Activated naive CD8-positive, alpha-beta T cell treated with anti-CD3 and anti-CD28 coated beads, Interleukin-2, amount 10 ng/mL, durations not matched to agents 7 days and 5 days (primary cell): ENCODE measurements around the gene TADA2B. TPM values are rescaled to one million over a fixed set of nuclear protein-coding genes. Genes with fewer than 3 reads are reported as not detected.
"Not testable (repeated sequence)": the region's sequence is repeated elsewhere in the genome, so short reads cannot be mapped to it uniquely, and the experiment has no call there.

Experiments used
- ATAC-seq: fragments of 150-1000 bp; cut with Tn5 transposase; one replicate; pipeline ENCODE4 v1.10.0; 2021; ENCODE audit warnings: low read depth, moderate library complexity
- POLR2A ChIA-PET: fragments of 350-600 bp; sonication (Branson Sonifier 250); formaldehyde crosslinking; loops from one replicate; lab custom pipeline; 2021; ENCODE audit warnings: antibody characterized with exemption; lab: Charles Lee
- DNase-seq: peaks from one replicate; pipeline ENCODE4 v3.0.0; 2021
- H3K27ac Mint-ChIP-seq: one replicate; pipeline ENCODE4 v1.8.0; 2022; ENCODE audit warnings: mild to moderate bottlenecking, mixed read lengths
- H3K27me3 Mint-ChIP-seq: one replicate; pipeline ENCODE4 v1.8.0; 2022; ENCODE audit warnings: mild to moderate bottlenecking, moderate library complexity, mixed read lengths
- H3K36me3 Mint-ChIP-seq: one replicate; pipeline ENCODE4 v1.8.0; 2021; ENCODE audit warnings: mild to moderate bottlenecking, mixed read lengths
- H3K4me1 Mint-ChIP-seq: one replicate; pipeline ENCODE4 v1.8.0; 2021; ENCODE audit warnings: mixed read lengths
- H3K4me3 Mint-ChIP-seq: one replicate; pipeline ENCODE4 v1.8.0; 2022; ENCODE audit warnings: mild to moderate bottlenecking, moderate library complexity, mixed read lengths
- H3K9me3 Mint-ChIP-seq: one replicate; pipeline ENCODE4 v1.8.0; 2021; ENCODE audit warnings: mixed read lengths
- total RNA-seq, 2 experiments: library from RNA; stranded (reverse); gene quantifications; one replicate each; pipeline ENCODE4 v1.2.3, GENCODE V29; 2021

Gene TADA2B
- total RNA-seq, 2 experiments from 2014 or later = 25.8 to 27.1 TPM

DNA sequence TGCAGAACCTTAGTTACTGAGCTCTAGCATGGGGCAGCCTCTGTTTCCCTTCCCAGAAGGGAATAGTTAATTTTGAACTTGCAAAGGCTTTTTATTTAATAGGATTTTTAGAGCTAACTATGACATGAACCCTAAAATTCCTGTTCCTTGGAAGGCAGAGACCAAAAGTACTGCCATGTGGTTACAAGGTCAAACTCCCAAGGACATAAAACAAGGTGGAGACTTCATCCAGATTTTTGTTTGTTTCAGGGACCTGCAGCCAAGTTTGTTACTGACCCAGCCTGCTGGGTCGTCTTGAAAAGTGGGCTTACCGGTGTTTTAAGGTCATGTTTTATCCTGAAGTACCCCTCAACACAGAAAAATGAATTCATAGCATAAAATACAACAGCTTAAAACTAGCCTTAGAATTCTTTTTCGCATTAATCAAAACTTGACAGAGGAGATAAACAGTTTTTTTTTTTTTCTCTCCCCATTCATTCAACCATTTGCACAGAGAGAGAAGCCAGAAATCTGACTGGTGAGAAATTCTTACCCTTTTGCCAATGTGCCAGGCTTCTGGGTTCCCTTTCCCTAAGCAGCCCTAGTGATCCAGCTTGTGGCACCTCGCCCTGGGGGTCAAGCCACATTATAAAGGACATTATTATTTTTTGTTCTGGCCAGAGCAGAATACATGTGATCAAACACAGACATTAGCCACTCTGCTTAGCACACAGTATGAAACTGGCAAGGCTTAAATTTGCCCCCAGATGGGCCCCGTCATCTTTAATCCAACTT lies 46.2 kb downstream of the TADA2B start:
- Mint-ChIP-seq H3K27me3 (peaks cover 40% of the 10 kb centered on the region), H3K4me3 (no peak overlapping the region)
- POLR2A ChIA-PET = interaction anchor here (0.7 kb wide), 1 partner anchor 728 kb away, joined by 3 read pairs; no protein-coding TSS in a partner anchor

DNA sequence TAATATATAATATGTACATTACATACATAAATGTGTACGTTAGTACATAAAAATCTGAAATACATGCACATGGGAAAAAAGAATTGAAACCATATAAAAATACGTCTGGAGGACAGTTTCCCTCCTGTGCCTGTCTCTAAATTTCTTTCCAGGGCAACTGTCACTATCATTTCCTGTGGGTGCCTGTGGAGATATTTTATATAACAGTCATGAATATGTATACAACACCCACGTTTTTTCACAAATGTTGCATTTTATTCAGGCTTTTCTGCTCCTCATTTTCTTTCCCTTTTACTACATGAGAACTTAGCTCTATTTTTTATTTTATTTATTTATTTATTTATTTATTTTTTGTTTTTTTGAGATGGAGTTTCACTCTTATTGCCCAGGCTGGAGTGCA lies 48.9 kb downstream of the TADA2B start:
- ATAC-seq = no peak
- Mint-ChIP-seq H3K27ac (no peak overlapping the region), H3K4me3 (no peak overlapping the region), H3K36me3 (no peaks in the 10 kb centered on the region), H3K9me3 (no peaks in the 10 kb centered on the region), H3K27me3 (peaks cover 28% of the 10 kb centered on the region), H3K4me1 (no peaks in the 10 kb centered on the region)
- POLR2A ChIA-PET = no interaction called here
- DNase-seq = no peak

More for the DNA sequence above, 46.2 kb downstream of the TADA2B start:
- DNase-seq = no peak
- Mint-ChIP-seq H3K4me1 (no peaks in the 10 kb centered on the region), H3K9me3 (no peaks in the 10 kb centered on the region), H3K36me3 (no peaks in the 10 kb centered on the region), H3K27ac (no peak overlapping the region)
- ATAC-seq = no peak

DNA sequence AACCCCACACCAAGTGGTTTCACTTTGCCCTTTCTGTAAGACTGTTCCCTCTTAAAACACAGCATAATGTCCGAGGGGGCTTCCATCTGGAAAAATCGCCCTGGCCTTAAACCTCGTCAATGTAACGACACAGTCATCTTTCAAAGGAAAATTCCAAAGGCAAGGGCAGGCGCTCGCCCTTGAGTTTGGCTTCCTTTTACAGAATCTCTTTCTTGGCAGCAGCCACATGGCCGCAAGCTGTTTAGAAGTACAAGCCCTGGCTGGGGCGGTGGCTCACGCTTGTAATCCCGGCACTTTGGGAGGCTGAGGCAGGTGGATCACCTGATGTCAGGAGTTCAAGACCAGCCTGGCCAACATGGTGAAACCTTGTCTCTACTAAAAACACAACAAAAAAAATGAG lies 51.7 kb downstream of the TADA2B start:
- Mint-ChIP-seq H3K9me3 (no peaks in the 10 kb centered on the region), H3K27ac (no peak overlapping the region), H3K36me3 (no peaks in the 10 kb centered on the region), H3K4me1 (no peaks in the 10 kb centered on the region), H3K4me3 (no peak overlapping the region), H3K27me3 (peaks cover 29% of the 10 kb centered on the region)
- DNase-seq (no peak), ATAC-seq (no peak)
- POLR2A ChIA-PET = no interaction called here

DNA sequence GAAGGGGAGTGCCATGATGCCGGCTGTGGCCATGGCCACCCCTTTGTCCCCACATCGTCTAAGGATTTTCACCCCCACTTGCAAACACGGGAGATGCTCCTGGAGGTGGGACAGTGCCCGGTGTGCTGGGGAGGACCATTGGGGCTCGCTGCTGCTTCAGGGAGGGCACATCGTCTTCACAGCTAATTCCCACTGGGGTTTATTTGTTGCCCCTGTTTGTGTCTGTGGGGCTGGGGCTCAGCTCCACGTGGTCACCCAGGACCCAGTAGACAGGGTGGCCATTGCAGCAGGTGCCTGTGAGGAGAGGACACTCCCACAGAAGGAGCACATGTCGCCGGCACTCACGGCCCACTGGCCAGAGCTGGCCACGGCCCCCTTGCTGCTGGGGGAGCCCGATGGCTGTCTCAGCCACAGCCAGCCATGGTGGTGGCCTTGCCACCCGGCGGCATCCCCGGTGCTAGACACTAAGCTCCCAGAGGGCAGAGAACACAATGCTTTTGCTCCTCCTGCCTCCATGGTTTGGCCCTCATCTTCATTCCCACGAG lies 52.5 kb downstream of the TADA2B start:
- Mint-ChIP-seq H3K27me3 (peaks cover 27% of the 10 kb centered on the region), H3K36me3 (no peaks in the 10 kb centered on the region), H3K27ac (no peak overlapping the region), H3K9me3 (no peaks in the 10 kb centered on the region), H3K4me1 (no peaks in the 10 kb centered on the region), H3K4me3 (no peak overlapping the region)
- no peak for DNase-seq
- ATAC-seq = no peak
- POLR2A ChIA-PET = interaction anchor here (0.7 kb wide), 1 partner anchor 52 kb away, joined by 4 read pairs; no protein-coding TSS in a partner anchor

DNA sequence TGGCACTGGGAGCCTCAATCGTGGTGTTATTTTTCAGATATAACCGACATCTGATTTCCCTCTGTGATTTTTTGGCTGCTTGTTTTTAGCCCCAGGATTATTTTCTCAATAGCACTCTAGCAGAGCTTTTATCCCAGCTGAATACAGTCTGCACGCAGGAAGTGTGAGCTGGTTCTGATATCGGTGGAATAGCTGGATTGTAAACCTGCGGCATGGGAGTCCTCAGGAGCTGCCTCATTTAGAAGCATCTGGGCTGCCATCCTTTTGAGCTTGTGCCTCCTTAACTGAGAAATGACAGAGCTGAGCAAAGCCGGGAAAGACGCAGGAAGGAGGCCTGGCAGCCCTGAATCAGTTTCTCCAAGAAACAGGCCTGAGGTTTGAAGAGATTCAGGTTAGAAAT lies 53.1 kb downstream of the TADA2B start:
- Mint-ChIP-seq H3K4me1 (no peaks in the 10 kb centered on the region), H3K27ac (no peak overlapping the region), H3K36me3 (no peaks in the 10 kb centered on the region), H3K4me3 (no peak overlapping the region), H3K9me3 (no peaks in the 10 kb centered on the region), H3K27me3 (peaks cover 28% of the 10 kb centered on the region)
- DNase-seq = no peak
- no peak for ATAC-seq
- POLR2A ChIA-PET = no interaction called here

DNA sequence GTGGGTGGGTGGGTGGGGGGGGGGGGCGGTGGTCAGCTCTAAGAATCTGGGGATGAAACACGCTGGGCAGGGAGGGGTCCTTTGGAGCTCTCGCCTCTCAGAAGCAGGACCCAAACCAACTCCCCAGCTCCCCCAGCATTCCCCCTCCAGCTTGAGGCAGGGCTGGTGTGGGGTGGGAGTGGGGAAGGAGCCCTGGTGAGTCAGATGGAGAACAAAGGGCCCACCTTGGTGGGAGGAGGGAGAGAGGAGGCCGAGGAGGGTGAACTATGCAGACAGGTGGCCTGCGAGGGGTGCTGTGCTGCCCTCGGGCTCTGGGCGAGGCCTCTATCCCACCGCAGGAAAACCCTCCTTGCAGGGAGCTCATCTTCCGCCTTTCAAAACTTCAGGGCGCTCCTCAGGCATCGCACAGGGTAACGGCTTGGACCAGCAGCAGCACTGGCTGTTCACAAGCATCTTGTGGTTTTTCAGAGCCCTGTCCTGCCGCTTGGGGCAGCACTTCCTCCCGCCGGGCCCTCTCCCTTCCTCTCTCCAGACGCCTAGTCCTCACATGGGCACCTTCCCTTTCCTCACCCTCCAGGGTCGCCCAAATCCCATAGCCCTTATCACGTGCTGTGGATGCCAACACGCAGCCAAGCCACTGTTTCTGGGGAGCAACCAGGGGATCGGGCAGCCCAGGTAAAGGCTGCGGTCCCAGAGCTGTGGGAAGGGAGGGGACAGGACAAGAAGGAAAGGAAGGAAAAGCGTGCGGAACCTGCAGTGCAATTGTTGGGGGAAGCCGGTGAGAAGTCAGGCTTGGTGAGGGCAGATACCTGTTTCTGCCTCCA lies 58.7 kb downstream of the TADA2B start:
- peak; percentile 49 for ATAC-seq
- Mint-ChIP-seq H3K36me3 (no peaks in the 10 kb centered on the region), H3K9me3 (no peaks in the 10 kb centered on the region), H3K27me3 (peaks cover 30% of the 10 kb centered on the region), H3K4me1 (peaks cover 10% of the 10 kb centered on the region), H3K4me3 (peak overlapping the region; percentile 93), H3K27ac (peak overlapping the region; percentile 15)
- POLR2A ChIA-PET = interaction anchor here (0.6 to 0.7 kb wide), 2 partner anchors 19 to 34 kb away, joined by 3 read pairs; partner anchors contain the start of gene GRPEL1
- peak; percentile 64 for DNase-seq

DNA sequence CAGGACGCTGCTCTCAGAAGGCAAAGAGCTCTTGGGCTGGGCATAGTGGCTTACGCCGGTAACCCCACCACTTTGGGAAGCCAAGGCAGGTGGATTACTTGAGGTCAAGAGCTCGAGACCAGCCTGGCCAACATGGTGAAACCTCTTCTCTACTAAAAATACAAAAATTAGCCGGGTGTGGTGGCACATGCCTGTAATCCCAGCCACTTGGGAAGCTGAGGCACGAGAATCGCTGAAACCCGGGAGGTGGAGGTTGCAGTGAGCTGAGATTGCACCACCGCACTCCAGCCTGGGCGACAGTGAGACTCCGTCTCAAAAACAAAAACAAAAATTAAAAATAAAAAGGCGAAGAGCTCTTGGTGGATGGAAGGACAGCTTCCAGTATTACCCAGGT lies 59.3 kb downstream of the TADA2B start:
- peak overlapping the region; percentile 88 for H3K27ac Mint-ChIP-seq
- H3K4me3 Mint-ChIP-seq = peak overlapping the region; percentile 93
- not testable (repeated sequence) for H3K9me3 Mint-ChIP-seq, DNase-seq, ATAC-seq, H3K36me3 Mint-ChIP-seq
- H3K27me3 Mint-ChIP-seq = peaks cover 24% of the 10 kb centered on the region
- POLR2A ChIA-PET = interaction anchor here (0.6 to 0.7 kb wide), 2 partner anchors 19 to 35 kb away, joined by 3 read pairs; partner anchors contain the start of gene GRPEL1
- peaks cover 10% of the 10 kb centered on the region for H3K4me1 Mint-ChIP-seq

DNA sequence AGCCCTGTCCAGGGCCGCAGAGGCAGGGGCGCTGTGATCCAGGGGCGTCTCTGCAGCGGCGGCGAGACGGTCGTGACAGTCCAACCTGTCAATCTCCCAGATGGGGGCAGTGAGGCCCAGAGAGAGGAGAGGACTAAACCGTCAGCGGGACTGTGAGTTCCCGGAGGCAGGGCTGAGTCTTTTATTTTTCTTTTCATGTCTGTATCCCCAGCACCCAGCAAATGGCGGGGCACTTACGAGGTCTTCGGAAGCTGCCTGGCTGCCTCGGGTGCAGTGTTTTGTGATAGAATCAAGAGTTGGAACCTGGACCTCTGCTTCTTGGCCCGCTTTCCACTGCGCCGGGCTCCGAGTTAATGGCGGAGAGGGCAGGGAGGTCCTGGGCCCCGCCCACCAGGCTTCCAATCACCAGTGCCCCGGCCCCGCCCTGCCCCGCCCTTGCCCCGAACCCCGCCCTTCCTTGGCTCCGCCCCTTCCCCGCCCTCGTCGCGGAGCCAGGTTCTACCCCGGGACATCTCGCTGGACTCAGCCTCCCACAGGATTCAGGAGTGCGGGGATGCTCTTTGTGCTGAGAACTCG lies 59.9 kb downstream of the TADA2B start:
- DNase-seq (peak; percentile 88), ATAC-seq (peak; percentile 88)
- POLR2A ChIA-PET = interaction anchor here (0.7 kb wide), 1 partner anchor 35 kb away, joined by 3 read pairs; the partner anchor contains the start of gene GRPEL1
- no peaks in the 10 kb centered on the region for H3K9me3 Mint-ChIP-seq
- H3K4me3 Mint-ChIP-seq = peak overlapping the region; percentile 93
- peak overlapping the region; percentile 88 for H3K27ac Mint-ChIP-seq
- peaks cover 10% of the 10 kb centered on the region for H3K4me1 Mint-ChIP-seq
- H3K27me3 Mint-ChIP-seq = peaks cover 20% of the 10 kb centered on the region
- H3K36me3 Mint-ChIP-seq = no peaks in the 10 kb centered on the region

DNA sequence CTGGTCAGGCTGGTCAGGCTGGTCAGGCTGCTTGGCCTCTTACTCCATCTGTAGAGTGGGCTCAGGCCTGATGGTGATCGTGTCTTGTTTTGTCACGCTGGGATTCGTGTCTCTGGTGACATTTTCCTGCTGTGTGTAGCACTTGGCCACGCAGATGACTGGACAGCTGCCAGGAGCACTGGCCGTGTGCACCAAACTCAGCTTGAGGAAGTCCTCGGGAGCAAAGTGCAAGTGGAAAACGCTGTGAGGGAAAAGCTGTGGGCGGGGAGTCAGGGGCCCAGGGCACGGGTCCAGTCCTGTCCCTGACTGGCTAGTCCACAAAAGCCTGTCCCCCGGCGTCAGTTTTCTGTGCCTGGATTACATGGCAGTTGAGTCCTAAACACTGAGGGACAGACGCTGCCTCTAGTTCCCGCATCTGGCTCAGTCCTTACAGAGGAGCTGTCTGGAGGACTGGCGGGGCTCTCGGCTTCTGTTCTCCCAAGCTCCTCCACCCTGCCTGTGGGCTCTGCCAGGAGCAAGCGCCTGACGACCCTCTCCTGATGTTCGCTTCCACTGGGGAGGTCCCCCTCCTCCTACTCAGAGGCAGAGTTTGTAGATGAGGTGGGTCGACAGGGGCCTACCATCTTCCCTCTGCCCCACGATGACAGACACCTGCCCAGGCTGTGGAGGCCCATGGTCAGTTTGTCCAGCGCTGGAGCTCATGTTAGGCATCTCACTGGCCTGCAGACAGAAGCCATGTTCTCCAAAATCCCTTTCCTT lies 60.6 kb downstream of the TADA2B start:
- POLR2A ChIA-PET = interaction anchor here (1.6 kb wide), 1 partner anchor 36 kb away, joined by 5 read pairs; the partner anchor contains the start of gene GRPEL1
- no peak for DNase-seq

DNA sequence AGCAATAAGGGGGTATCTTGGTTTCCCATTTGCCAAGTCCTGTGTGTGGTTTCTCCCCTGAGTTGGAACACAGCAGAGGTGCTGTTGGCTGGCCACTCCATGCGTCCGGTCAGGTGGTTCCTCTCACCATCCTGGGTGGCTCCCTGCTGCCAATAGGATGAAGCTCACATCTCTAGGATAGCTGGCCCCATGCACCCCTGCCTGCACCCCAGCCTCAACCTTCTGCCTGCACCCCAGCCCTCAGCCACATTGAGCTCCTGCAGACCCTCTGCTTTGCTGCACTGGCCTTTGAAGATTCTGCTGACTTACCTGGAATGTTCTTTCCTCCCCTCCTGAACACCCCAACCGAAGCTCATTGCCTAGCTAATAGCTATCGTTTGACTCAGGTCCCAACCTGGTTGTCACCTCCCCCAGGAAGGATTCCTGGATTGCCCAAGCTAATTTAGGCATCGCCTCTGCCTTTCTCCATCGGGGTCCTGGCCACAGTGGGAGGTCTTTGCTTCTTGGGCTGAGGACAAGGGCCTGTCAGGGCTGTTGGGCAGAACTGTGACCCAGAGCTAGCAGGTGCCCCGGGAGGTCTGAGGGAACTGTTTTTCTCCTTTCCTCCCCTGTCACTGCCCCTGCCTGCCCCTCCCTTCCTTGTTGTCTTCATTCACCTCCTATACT lies 61.3 kb downstream of the TADA2B start:
- no peak overlapping the region for H3K4me3 Mint-ChIP-seq
- POLR2A ChIA-PET = interaction anchor here (1.6 kb wide), 1 partner anchor 36 kb away, joined by 5 read pairs; the partner anchor contains the start of gene GRPEL1

More for the DNA sequence above, 60.6 kb downstream of the TADA2B start:
- Mint-ChIP-seq H3K9me3 (no peaks in the 10 kb centered on the region), H3K4me1 (peaks cover 10% of the 10 kb centered on the region), H3K4me3 (peak overlapping the region; percentile 93), H3K27ac (no peak overlapping the region), H3K27me3 (peaks cover 17% of the 10 kb centered on the region), H3K36me3 (no peaks in the 10 kb centered on the region)
- ATAC-seq = no peak

DNA sequence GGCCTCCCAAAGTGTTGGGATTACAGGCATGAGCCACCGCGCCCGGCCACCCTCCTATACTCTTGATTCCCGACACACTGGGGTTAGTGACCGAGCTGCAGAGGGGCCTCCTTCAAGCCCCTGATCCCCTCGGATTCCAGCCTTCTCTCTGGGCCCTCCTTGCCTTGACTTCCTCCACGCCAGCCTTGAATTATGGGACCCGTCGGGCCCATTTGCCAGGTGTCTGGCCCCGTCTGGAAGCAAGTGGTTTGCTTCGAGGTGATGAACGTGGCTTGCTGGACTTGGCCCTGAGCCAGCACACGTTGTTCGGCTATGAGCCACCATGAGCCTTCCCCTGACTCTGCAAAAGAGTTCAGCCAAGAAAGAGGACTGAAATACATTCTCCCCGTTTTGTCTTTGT lies 62.1 kb downstream of the TADA2B start:
- Mint-ChIP-seq H3K4me1 (peaks cover 10% of the 10 kb centered on the region), H3K36me3 (no peaks in the 10 kb centered on the region), H3K9me3 (peaks cover 3% of the 10 kb centered on the region), H3K27me3 (peaks cover 13% of the 10 kb centered on the region), H3K4me3 (no peak overlapping the region), H3K27ac (no peak overlapping the region)
- ATAC-seq (no peak), DNase-seq (no peak)
- POLR2A ChIA-PET = interaction anchor here (1.6 kb wide), 1 partner anchor 37 kb away, joined by 5 read pairs; the partner anchor contains the start of gene GRPEL1

More for the DNA sequence above, 61.3 kb downstream of the TADA2B start:
- ATAC-seq = no peak
- H3K9me3 Mint-ChIP-seq = no peaks in the 10 kb centered on the region
- H3K4me1 Mint-ChIP-seq = peaks cover 10% of the 10 kb centered on the region
- no peak for DNase-seq
- H3K27ac Mint-ChIP-seq = no peak overlapping the region
- H3K36me3 Mint-ChIP-seq = no peaks in the 10 kb centered on the region
- H3K27me3 Mint-ChIP-seq = peaks cover 13% of the 10 kb centered on the region
